Aortic smooth muscle cell (primary cell): Measurements from ENCODE around the gene OR10D3. TPM values are rescaled to one million over a fixed set of nuclear protein-coding genes. Genes with fewer than 3 reads are reported as not detected.

Experiments
- total RNA-seq: library from RNA; depleted of rRNA; stranded (reverse); fragments of >200 nt; gene quantifications from 2 replicates; pipeline ENCODE4 v1.2.3, GENCODE V29; 2014

The OR10D3 gene, protein sequence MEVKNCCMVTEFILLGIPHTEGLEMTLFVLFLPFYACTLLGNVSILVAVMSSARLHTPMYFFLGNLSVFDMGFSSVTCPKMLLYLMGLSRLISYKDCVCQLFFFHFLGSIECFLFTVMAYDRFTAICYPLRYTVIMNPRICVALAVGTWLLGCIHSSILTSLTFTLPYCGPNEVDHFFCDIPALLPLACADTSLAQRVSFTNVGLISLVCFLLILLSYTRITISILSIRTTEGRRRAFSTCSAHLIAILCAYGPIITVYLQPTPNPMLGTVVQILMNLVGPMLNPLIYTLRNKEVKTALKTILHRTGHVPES
- total RNA-seq: not detected in 2 replicates

DNA sequence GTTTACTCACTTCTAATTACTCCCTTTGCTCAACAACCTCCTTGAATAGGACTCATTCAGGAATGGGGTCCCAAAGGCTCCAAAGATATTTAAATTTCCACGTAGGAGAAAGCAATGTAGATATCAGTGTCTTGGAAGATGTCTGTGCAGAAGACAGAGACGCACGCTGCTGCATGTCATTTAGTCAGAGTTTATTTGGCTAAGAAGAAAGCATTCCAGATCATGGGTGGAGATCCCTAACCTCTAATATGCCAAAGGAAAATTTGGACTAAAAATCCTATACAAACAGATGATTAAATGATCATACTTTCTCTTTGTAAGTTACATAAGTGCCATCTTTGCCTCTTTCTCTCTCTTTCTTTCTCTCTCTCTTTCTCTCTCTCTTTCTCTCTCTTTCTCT is at the start of gene OR10D3:
Gene OR10D3, plus strand, starts transcription at position 278 of the 400 bp plus-strand sequence. CDS start 1,925 bp downstream, outside the sequence.

Other genes starting within 250 kb of the OR10D3 start
- gene OR4D5, start 243.7 kb upstream of the OR10D3 start, total RNA-seq: not detected in 2 replicates
- gene OR6T1, start 239.5 kb upstream of the OR10D3 start, total RNA-seq: not detected in 2 replicates
- not detected in 2 replicates for gene OR10S1, start 205.6 kb upstream of the OR10D3 start, total RNA-seq
- not detected in 2 replicates for gene OR10G6, start 188.2 kb upstream of the OR10D3 start, total RNA-seq
- not detected in 2 replicates for gene OR10G4, start 170.3 kb upstream of the OR10D3 start, total RNA-seq
- not detected in 2 replicates for gene OR10G9, start 160.3 kb upstream of the OR10D3 start, total RNA-seq
- not detected in 2 replicates for gene OR10G8, start 156.5 kb upstream of the OR10D3 start, total RNA-seq
- gene OR10G7, start 142.0 kb upstream of the OR10D3 start, total RNA-seq: not detected in 2 replicates
- 29.7 and 64.4 TPM in 2 replicates for gene VWA5A, start 67.9 kb upstream of the OR10D3 start, total RNA-seq
- not detected in 2 replicates for gene OR8G1, start 57.8 kb downstream of the OR10D3 start, total RNA-seq
- gene OR8G5, start 73.0 kb downstream of the OR10D3 start, total RNA-seq: not detected in 2 replicates
- not detected in 2 replicates for gene OR8D1, start 130.6 kb downstream of the OR10D3 start, total RNA-seq
- not detected in 2 replicates for gene OR8D2, start 136.9 kb downstream of the OR10D3 start, total RNA-seq
- gene OR8B2, start 201.2 kb downstream of the OR10D3 start, total RNA-seq: not detected in 2 replicates
- gene OR8B3, start 215.7 kb downstream of the OR10D3 start, total RNA-seq: not detected in 2 replicates
- not detected in 2 replicates for gene OR8B4, start 241.5 kb downstream of the OR10D3 start, total RNA-seq